Measurements from ENCODE around the gene OGA.

Gene OGA

GRCh38 chr10:101763141-101763846 is 55.0 kb downstream of the OGA start:
- no peak overlapping the region for H3K4me3 ChIP-seq (ENCODE audit: low read depth, low read length)
- TF ChIP-seq CTCF (IDR thresholded peaks at IDR 0.05; ENCODE audit: borderline replicate concordance, insufficient read depth, low read depth, low read length) = no peak

GRCh38 chr10:101762736-101763135 is 55.5 kb downstream of the OGA start:
- no peak for TF ChIP-seq CTCF (IDR thresholded peaks at IDR 0.05; ENCODE audit: borderline replicate concordance, insufficient read depth, low read depth, low read length)
- H3K4me3 ChIP-seq (ENCODE audit: low read depth, low read length) = no peak overlapping the region

GRCh38 chr10:101761226-101761625 is 57.0 kb downstream of the OGA start:
- no peak for TF ChIP-seq CTCF (IDR thresholded peaks at IDR 0.05; ENCODE audit: borderline replicate concordance, insufficient read depth, low read depth, low read length)
- no peak overlapping the region for H3K4me3 ChIP-seq (ENCODE audit: low read depth, low read length)

- no peak for TF ChIP-seq CTCF (IDR thresholded peaks at IDR 0.05; ENCODE audit: borderline replicate concordance, insufficient read depth, low read depth, low read length)
- H3K4me3 ChIP-seq (ENCODE audit: low read depth, low read length) = no peak overlapping the region
Observed at GRCh38 chr10:101760510-101760909, 57.7 kb downstream of the OGA start.

- no peak overlapping the region for H3K4me3 ChIP-seq (ENCODE audit: low read depth, low read length)
- no peak for TF ChIP-seq CTCF (IDR thresholded peaks at IDR 0.05; ENCODE audit: borderline replicate concordance, insufficient read depth, low read depth, low read length)
Observed at GRCh38 chr10:101759309-101760247, 58.7 kb downstream of the OGA start.

- TF ChIP-seq CTCF (IDR thresholded peaks at IDR 0.05; ENCODE audit: borderline replicate concordance, insufficient read depth, low read depth, low read length) = no peak
- no peak overlapping the region for H3K4me3 ChIP-seq (ENCODE audit: low read depth, low read length)
Observed at GRCh38 chr10:101758858-101759257, 59.4 kb downstream of the OGA start.

Data from GM12875 (cell line).